HG03039 (cell line): ENCODE results near the gene TECPR2.

Source experiments
- ATAC-seq: cut with Tn5 transposase; IDR thresholded peaks from one replicate; pipeline ENCODE4 v1.9.1; 2021; ENCODE audit warnings: mild to moderate bottlenecking, moderate library complexity; ENCODE audit not compliant: unreplicated experiment

Gene TECPR2

GRCh38 chr14:102421411-102422057 lies 58.8 kb downstream of the TECPR2 start:
- ATAC-seq, result no peak

- no peak for ATAC-seq
These were observed 61.8 kb downstream of the TECPR2 start for GRCh38 chr14:102424520-102424919.

GRCh38 chr14:102424923-102425322 lies 62.2 kb downstream of the TECPR2 start:
- no peak for ATAC-seq

- ATAC-seq, result no peak
These were observed 64.1 kb downstream of the TECPR2 start for GRCh38 chr14:102426796-102427195.

GRCh38 chr14:102427642-102428041 lies 64.9 kb downstream of the TECPR2 start:
- ATAC-seq, result no peak

- no peak for ATAC-seq
These were observed 67.6 kb downstream of the TECPR2 start for GRCh38 chr14:102430212-102430908.

- ATAC-seq, result no peak
These were observed 69.0 kb downstream of the TECPR2 start for GRCh38 chr14:102431751-102432150.

GRCh38 chr14:102434647-102435175 lies 72.0 kb downstream of the TECPR2 start:
- no peak for ATAC-seq

- no peak for ATAC-seq
These were observed 75.5 kb downstream of the TECPR2 start for GRCh38 chr14:102437997-102438915.

- no peak for ATAC-seq
These were observed 76.8 kb downstream of the TECPR2 start for GRCh38 chr14:102439556-102439955.

- ATAC-seq, result no peak
These were observed 77.7 kb downstream of the TECPR2 start for GRCh38 chr14:102440392-102440791.

- ATAC-seq, result no peak
These were observed 79.8 kb downstream of the TECPR2 start for GRCh38 chr14:102442241-102443211.

- no peak for ATAC-seq
These were observed 82.3 kb downstream of the TECPR2 start for GRCh38 chr14:102445066-102445465.

GRCh38 chr14:102445641-102446040 lies 82.9 kb downstream of the TECPR2 start:
- no peak for ATAC-seq

GRCh38 chr14:102450206-102451063 lies 87.7 kb downstream of the TECPR2 start:
- no peak for ATAC-seq

- ATAC-seq, result no peak
These were observed 88.3 kb downstream of the TECPR2 start for GRCh38 chr14:102451064-102451352.

GRCh38 chr14:102452302-102452701 lies 89.6 kb downstream of the TECPR2 start:
- no peak for ATAC-seq

GRCh38 chr14:102454711-102455110 lies 92.0 kb downstream of the TECPR2 start:
- no peak for ATAC-seq

GRCh38 chr14:102457509-102457908 lies 94.8 kb downstream of the TECPR2 start:
- no peak for ATAC-seq
